BLaER1 (cell line): ENCODE data around the gene STYXL2.

Experiments used
- H3K27ac ChIP-seq: shearing (Covaris generic); formaldehyde crosslinking; 2 replicates; pipeline ENCODE4 v1.8.1; 2022
- H3K27me3 ChIP-seq: shearing (Covaris generic); formaldehyde crosslinking; 2 replicates; pipeline ENCODE4 v1.8.1; 2022
- H3K36me3 ChIP-seq: shearing (Covaris generic); formaldehyde crosslinking; 2 replicates; pipeline ENCODE4 v1.8.1; 2022
- H3K4me1 ChIP-seq: shearing (Covaris generic); formaldehyde crosslinking; 2 replicates; pipeline ENCODE4 v1.8.1; 2022
- H3K4me2 ChIP-seq: shearing (Covaris generic); formaldehyde crosslinking; 2 replicates; pipeline ENCODE4 v1.8.1; 2022
- H3K4me3 ChIP-seq: shearing (Covaris generic); formaldehyde crosslinking; 2 replicates; pipeline ENCODE4 v1.8.1; 2022
- H3K9ac ChIP-seq: shearing (Covaris generic); formaldehyde crosslinking; 2 replicates; pipeline ENCODE4 v1.8.1; 2022
- H3K9me3 ChIP-seq: shearing (Covaris generic); formaldehyde crosslinking; 2 replicates; pipeline ENCODE4 v1.8.1; 2022
- H4K20me1 ChIP-seq: shearing (Covaris generic); formaldehyde crosslinking; 2 replicates; pipeline ENCODE4 v1.8.1; 2022
- Cebpa-rat ChIP-seq: shearing (Covaris generic); IDR thresholded peaks from 2 replicates; pipeline ENCODE4 v1.8.1; 2022

STYXL2 gene

GRCh38 chr1:167141963-167142362 lies 48.1 kb downstream of the STYXL2 start:
- Histone ChIP-seq H3K36me3 (no peaks in the 10 kb centered on the region), H3K27ac (no peak overlapping the region), H3K9ac (no peak overlapping the region), H4K20me1 (no peaks in the 10 kb centered on the region), H3K9me3 (peaks cover 9% of the 10 kb centered on the region), H3K4me3 (no peak overlapping the region), H3K27me3 (no peaks in the 10 kb centered on the region), H3K4me2 (no peak overlapping the region), H3K4me1 (peaks cover 8% of the 10 kb centered on the region)
- TF ChIP-seq Cebpa-rat = no peak
